Erythroblast (primary cell): ENCODE measurements around the gene EMCN.

Source experiments
- GATA1 ChIP-seq: IDR thresholded peaks from 2 replicates; pipeline ENCODE4 v1.6.1; 2011; ENCODE audit warnings: low read depth, mild to moderate bottlenecking, control low read depth, low read length, moderate library complexity
- POLR2A ChIP-seq: IDR thresholded peaks from 2 replicates; pipeline ENCODE4 v1.6.1; 2011; ENCODE audit warnings: mild to moderate bottlenecking, low read length

DNA sequence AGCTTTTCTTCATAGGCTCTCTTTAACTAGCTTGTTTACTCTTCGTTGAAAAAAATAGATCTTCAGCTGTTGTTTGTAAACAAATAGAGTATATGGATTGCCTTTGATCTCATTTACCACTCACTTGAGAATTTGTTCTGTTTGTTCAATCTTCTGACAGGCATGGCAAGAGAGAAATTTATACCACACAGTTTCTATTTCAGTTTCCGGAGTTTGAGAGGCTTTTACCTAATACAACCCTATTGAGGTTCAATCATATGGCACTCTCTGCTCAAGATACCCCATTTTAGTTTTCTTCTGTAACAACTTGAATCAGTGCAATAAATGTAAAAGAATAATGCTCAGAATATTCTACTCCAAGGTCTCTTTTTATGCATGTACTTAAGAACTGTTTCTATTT, 148.0 kb downstream of the EMCN start:
- TF ChIP-seq POLR2A (no peak), GATA1 (no peak)
